ENCODE results near the gene PRKAB1. TPM values are rescaled to one million over a fixed set of nuclear protein-coding genes. Genes with fewer than 3 reads are reported as not detected.

PRKAB1 gene
- total RNA-seq, 1 donor from 2014 or later: 28.5 TPM

GRCh38 chr12:119683413-119683812, 15.5 kb downstream of the PRKAB1 start:
- Mint-ChIP-seq H3K27ac (ENCODE audit: unreplicated experiment) (no peak overlapping the region), H3K9me3 (ENCODE audit: unreplicated experiment) (no peaks in the 10 kb centered on the region), H3K27me3 (ENCODE audit: unreplicated experiment) (peaks cover 5% of the 10 kb centered on the region), H3K4me1 (ENCODE audit: unreplicated experiment) (peaks cover 7% of the 10 kb centered on the region), H3K36me3 (ENCODE audit: low read depth, unreplicated experiment) (peaks cover 30% of the 10 kb centered on the region), H3K4me3 (ENCODE audit: unreplicated experiment) (no peak overlapping the region)
- TF ChIP-seq, protein P1, sequence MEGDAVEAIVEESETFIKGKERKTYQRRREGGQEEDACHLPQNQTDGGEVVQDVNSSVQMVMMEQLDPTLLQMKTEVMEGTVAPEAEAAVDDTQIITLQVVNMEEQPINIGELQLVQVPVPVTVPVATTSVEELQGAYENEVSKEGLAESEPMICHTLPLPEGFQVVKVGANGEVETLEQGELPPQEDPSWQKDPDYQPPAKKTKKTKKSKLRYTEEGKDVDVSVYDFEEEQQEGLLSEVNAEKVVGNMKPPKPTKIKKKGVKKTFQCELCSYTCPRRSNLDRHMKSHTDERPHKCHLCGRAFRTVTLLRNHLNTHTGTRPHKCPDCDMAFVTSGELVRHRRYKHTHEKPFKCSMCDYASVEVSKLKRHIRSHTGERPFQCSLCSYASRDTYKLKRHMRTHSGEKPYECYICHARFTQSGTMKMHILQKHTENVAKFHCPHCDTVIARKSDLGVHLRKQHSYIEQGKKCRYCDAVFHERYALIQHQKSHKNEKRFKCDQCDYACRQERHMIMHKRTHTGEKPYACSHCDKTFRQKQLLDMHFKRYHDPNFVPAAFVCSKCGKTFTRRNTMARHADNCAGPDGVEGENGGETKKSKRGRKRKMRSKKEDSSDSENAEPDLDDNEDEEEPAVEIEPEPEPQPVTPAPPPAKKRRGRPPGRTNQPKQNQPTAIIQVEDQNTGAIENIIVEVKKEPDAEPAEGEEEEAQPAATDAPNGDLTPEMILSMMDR (IDR thresholded peaks at IDR 0.05; ENCODE audit: unreplicated experiment): no peak
- no peak for DNase-seq (ENCODE audit: low spot score)

- Mint-ChIP-seq H3K36me3 (ENCODE audit: low read depth, unreplicated experiment) (peaks cover 26% of the 10 kb centered on the region), H3K4me1 (ENCODE audit: unreplicated experiment) (peaks cover 7% of the 10 kb centered on the region)
Measured at GRCh38 chr12:119683816-119684215, 15.9 kb downstream of the PRKAB1 start.

DNA sequence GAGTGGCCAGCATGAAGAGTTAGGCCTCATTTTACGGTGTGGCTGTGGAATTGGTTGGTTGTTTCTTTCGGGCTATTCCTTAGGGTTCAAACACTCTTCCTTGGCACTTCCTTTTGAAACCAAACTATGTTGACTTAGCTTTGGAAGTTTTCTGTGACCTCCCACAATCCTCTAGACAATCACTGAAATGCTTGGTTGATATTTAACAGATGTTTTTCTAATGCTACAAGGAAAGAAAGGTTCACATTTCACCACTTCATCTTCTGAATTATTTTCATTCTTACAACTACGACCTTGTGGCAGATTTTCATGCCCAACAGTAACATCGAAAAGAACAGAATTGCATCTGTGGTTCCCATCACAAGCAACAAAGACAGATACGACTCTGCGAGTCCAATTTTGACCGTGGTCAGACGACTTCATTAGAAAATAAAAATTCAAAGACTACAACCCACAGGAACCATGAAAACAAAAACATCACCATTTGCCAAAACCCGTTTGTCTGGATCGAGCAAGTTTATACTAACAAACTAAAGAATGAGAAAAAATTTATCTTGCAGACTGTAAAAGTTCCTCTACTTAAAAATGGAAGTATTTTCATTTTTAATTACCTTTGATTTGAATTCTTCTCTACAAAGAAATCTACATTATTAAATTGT, 16.9 kb downstream of the PRKAB1 start:
- DNase-seq (ENCODE audit: low spot score): no peak
- Mint-ChIP-seq H3K9me3 (ENCODE audit: unreplicated experiment) (no peaks in the 10 kb centered on the region), H3K4me1 (ENCODE audit: unreplicated experiment) (peaks cover 7% of the 10 kb centered on the region), H3K27ac (ENCODE audit: unreplicated experiment) (no peak overlapping the region), H3K4me3 (ENCODE audit: unreplicated experiment) (no peak overlapping the region), H3K27me3 (ENCODE audit: unreplicated experiment) (peaks cover 3% of the 10 kb centered on the region), H3K36me3 (ENCODE audit: low read depth, unreplicated experiment) (peaks cover 18% of the 10 kb centered on the region)
- TF ChIP-seq, protein P1 (IDR thresholded peaks at IDR 0.05; ENCODE audit: unreplicated experiment): no peak

More at GRCh38 chr12:119683816-119684215, 15.9 kb downstream of the PRKAB1 start:
- Mint-ChIP-seq H3K27me3 (ENCODE audit: unreplicated experiment) (peaks cover 5% of the 10 kb centered on the region), H3K9me3 (ENCODE audit: unreplicated experiment) (no peaks in the 10 kb centered on the region), H3K4me3 (ENCODE audit: unreplicated experiment) (no peak overlapping the region), H3K27ac (ENCODE audit: unreplicated experiment) (no peak overlapping the region)
- TF ChIP-seq, protein P1 (IDR thresholded peaks at IDR 0.05; ENCODE audit: unreplicated experiment): no peak
- no peak for DNase-seq (ENCODE audit: low spot score)

DNA sequence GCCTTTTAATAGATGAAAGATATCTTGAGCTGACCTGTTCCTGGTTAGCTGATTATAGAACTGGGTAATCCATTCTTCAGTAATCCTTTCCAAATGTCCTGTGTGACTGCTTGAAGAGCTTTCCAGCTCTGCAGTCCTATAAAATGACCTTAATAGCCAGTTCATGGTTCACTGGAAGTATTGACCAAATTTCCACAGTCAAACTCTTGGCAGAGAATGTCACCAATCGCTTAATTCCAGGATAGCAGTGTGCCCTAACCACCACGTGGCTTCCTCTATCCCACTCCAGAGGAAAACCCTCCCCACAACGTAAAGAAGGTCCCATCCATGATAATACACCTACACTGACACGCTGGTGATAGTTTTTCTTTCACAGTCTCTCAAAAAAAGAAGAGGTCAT, 17.4 kb downstream of the PRKAB1 start:
- Mint-ChIP-seq H3K27me3 (ENCODE audit: unreplicated experiment) (peaks cover 2% of the 10 kb centered on the region), H3K4me3 (ENCODE audit: unreplicated experiment) (no peak overlapping the region), H3K9me3 (ENCODE audit: unreplicated experiment) (no peaks in the 10 kb centered on the region), H3K36me3 (ENCODE audit: low read depth, unreplicated experiment) (peaks cover 13% of the 10 kb centered on the region), H3K4me1 (ENCODE audit: unreplicated experiment) (peaks cover 7% of the 10 kb centered on the region), H3K27ac (ENCODE audit: unreplicated experiment) (no peak overlapping the region)
- DNase-seq (ENCODE audit: low spot score): no peak
- TF ChIP-seq, protein P1 (IDR thresholded peaks at IDR 0.05; ENCODE audit: unreplicated experiment): no peak

- peaks cover 3% of the 10 kb centered on the region for H3K27me3 Mint-ChIP-seq (ENCODE audit: unreplicated experiment)
- H3K27ac Mint-ChIP-seq (ENCODE audit: unreplicated experiment): no peak overlapping the region
- H3K4me3 Mint-ChIP-seq (ENCODE audit: unreplicated experiment): no peak overlapping the region
- TF ChIP-seq, protein P1 (IDR thresholded peaks at IDR 0.05; ENCODE audit: unreplicated experiment): no peak
- DNase-seq (ENCODE audit: low spot score): no peak
- no peaks in the 10 kb centered on the region for H3K9me3 Mint-ChIP-seq (ENCODE audit: unreplicated experiment)
- peaks cover 7% of the 10 kb centered on the region for H3K4me1 Mint-ChIP-seq (ENCODE audit: unreplicated experiment)
- H3K36me3 Mint-ChIP-seq (ENCODE audit: low read depth, unreplicated experiment): peaks cover 8% of the 10 kb centered on the region
Measured at GRCh38 chr12:119686355-119686754, 18.4 kb downstream of the PRKAB1 start.

Measured in endothelial cell (in vitro differentiated cells).